ENCODE results near the gene DUSP12.

- TF ChIP-seq, protein P1, sequence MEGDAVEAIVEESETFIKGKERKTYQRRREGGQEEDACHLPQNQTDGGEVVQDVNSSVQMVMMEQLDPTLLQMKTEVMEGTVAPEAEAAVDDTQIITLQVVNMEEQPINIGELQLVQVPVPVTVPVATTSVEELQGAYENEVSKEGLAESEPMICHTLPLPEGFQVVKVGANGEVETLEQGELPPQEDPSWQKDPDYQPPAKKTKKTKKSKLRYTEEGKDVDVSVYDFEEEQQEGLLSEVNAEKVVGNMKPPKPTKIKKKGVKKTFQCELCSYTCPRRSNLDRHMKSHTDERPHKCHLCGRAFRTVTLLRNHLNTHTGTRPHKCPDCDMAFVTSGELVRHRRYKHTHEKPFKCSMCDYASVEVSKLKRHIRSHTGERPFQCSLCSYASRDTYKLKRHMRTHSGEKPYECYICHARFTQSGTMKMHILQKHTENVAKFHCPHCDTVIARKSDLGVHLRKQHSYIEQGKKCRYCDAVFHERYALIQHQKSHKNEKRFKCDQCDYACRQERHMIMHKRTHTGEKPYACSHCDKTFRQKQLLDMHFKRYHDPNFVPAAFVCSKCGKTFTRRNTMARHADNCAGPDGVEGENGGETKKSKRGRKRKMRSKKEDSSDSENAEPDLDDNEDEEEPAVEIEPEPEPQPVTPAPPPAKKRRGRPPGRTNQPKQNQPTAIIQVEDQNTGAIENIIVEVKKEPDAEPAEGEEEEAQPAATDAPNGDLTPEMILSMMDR (IDR thresholded peaks at IDR 0.05): no peak
- TF ChIP-seq EZH2 (IDR thresholded peaks at IDR 0.05; ENCODE audit: borderline replicate concordance, insufficient read depth, low read depth, low read length, poor library complexity, severe bottlenecking): no peak
Observed at GRCh38 chr1:161723459-161724141, 26.0 kb upstream of the DUSP12 start.

All from B cell (primary cell).